NT2/D1 (cell line): ENCODE results near the gene C6orf118.

Experiments
- DNase-seq: peaks from one replicate; pipeline ENCODE4 v3.0.0-alpha.2; 2011; ENCODE audit warnings: low read depth, low spot score
- H3K27me3 ChIP-seq: 2 replicates; pipeline ENCODE4 v1.6.0; 2011; ENCODE audit warnings: mild to moderate bottlenecking; ENCODE audit not compliant: insufficient read length, insufficient read depth
- H3K36me3 ChIP-seq: 2 replicates; pipeline ENCODE4 v1.6.1; 2011; ENCODE audit warnings: mild to moderate bottlenecking, low read length, mixed read lengths; ENCODE audit not compliant: insufficient read depth, insufficient read length
- H3K4me1 ChIP-seq: 2 replicates; pipeline ENCODE4 v1.5.1; 2011; ENCODE audit not compliant: insufficient read depth, insufficient read length
- H3K4me3 ChIP-seq: 2 replicates; pipeline ENCODE4 v1.5.1; 2011; ENCODE audit warnings: low read depth; ENCODE audit not compliant: insufficient read length
- H3K9ac ChIP-seq: 2 replicates; pipeline ENCODE4 v1.6.0; 2011; ENCODE audit warnings: low read depth; ENCODE audit not compliant: insufficient read length
- H3K9me3 ChIP-seq: 2 replicates; pipeline ENCODE4 v1.5.1; 2011; ENCODE audit warnings: mild to moderate bottlenecking, low read length; ENCODE audit not compliant: insufficient read depth
- SUZ12 ChIP-seq: IDR thresholded peaks from 2 replicates; pipeline ENCODE4 v1.6.1; 2011; ENCODE audit not compliant: insufficient read length, insufficient read depth; ENCODE audit errors: extremely low read depth
- YY1 ChIP-seq: IDR thresholded peaks from 2 replicates; pipeline ENCODE4 v1.6.1; 2011; ENCODE audit not compliant: insufficient read length, insufficient read depth
- ZNF274 ChIP-seq: IDR thresholded peaks from 2 replicates; pipeline ENCODE4 v1.6.1; 2011; ENCODE audit warnings: mild to moderate bottlenecking, low read depth, low read length

The C6orf118 gene

GRCh38 chr6:165306955-165307354, 2.5 kb downstream of the C6orf118 start:
- Histone ChIP-seq H3K9ac (no peak overlapping the region), H3K36me3 (no peaks in the 10 kb centered on the region), H3K4me1 (no peaks in the 10 kb centered on the region), H3K9me3 (no peaks in the 10 kb centered on the region), H3K4me3 (no peak overlapping the region), H3K27me3 (peaks cover 19% of the 10 kb centered on the region)
- DNase-seq, result no peak
- TF ChIP-seq SUZ12, result no peak
- no peak for TF ChIP-seq YY1
- TF ChIP-seq ZNF274, result no peak

GRCh38 chr6:165301372-165302246, 7.8 kb downstream of the C6orf118 start:
- Histone ChIP-seq H3K27me3 (no peaks in the 10 kb centered on the region), H3K4me3 (no peak overlapping the region)
- no peak for DNase-seq

GRCh38 chr6:165300422-165300936, 8.9 kb downstream of the C6orf118 start:
- Histone ChIP-seq H3K4me1 (no peaks in the 10 kb centered on the region), H3K9me3 (no peaks in the 10 kb centered on the region), H3K27me3 (no peaks in the 10 kb centered on the region), H3K36me3 (no peaks in the 10 kb centered on the region), H3K4me3 (no peak overlapping the region), H3K9ac (no peak overlapping the region)
- DNase-seq, result no peak
- TF ChIP-seq ZNF274 (no peak), YY1 (no peak), SUZ12 (no peak)

More at GRCh38 chr6:165301372-165302246, 7.8 kb downstream of the C6orf118 start:
- H3K9ac ChIP-seq, result no peak overlapping the region
- TF ChIP-seq ZNF274 (no peak), YY1 (no peak), SUZ12 (no peak)
- H3K36me3 ChIP-seq, result no peaks in the 10 kb centered on the region
- H3K4me1 ChIP-seq, result no peaks in the 10 kb centered on the region
- H3K9me3 ChIP-seq, result no peaks in the 10 kb centered on the region

GRCh38 chr6:165298875-165299274, 10.5 kb downstream of the C6orf118 start:
- no peak for DNase-seq
- TF ChIP-seq SUZ12, result no peak
- no peak for TF ChIP-seq ZNF274
- no peak for TF ChIP-seq YY1
- Histone ChIP-seq H3K4me1 (no peaks in the 10 kb centered on the region), H3K27me3 (no peaks in the 10 kb centered on the region), H3K36me3 (no peaks in the 10 kb centered on the region), H3K9ac (no peak overlapping the region), H3K4me3 (no peak overlapping the region), H3K9me3 (no peaks in the 10 kb centered on the region)

- no peaks in the 10 kb centered on the region for H3K4me1 ChIP-seq
- H3K36me3 ChIP-seq, result no peaks in the 10 kb centered on the region
- no peak for DNase-seq
- H3K9ac ChIP-seq, result no peak overlapping the region
- no peaks in the 10 kb centered on the region for H3K27me3 ChIP-seq
- H3K4me3 ChIP-seq, result no peak overlapping the region
- TF ChIP-seq YY1 (no peak), ZNF274 (no peak), SUZ12 (no peak)
- H3K9me3 ChIP-seq, result no peaks in the 10 kb centered on the region
Measured at GRCh38 chr6:165298402-165298801, 11.0 kb downstream of the C6orf118 start.

- Histone ChIP-seq H3K27me3 (no peaks in the 10 kb centered on the region), H3K4me3 (no peak overlapping the region), H3K9ac (no peak overlapping the region), H3K4me1 (no peaks in the 10 kb centered on the region), H3K36me3 (no peaks in the 10 kb centered on the region), H3K9me3 (no peaks in the 10 kb centered on the region)
- DNase-seq, result no peak
- TF ChIP-seq SUZ12 (no peak), YY1 (no peak), ZNF274 (no peak)
Measured at GRCh38 chr6:165292657-165293056, 16.7 kb downstream of the C6orf118 start.

- H3K9me3 ChIP-seq, result no peaks in the 10 kb centered on the region
- no peak for DNase-seq
- TF ChIP-seq ZNF274 (no peak), YY1 (no peak), SUZ12 (no peak)
Measured at GRCh38 chr6:165274611-165275010, 34.8 kb downstream of the C6orf118 start.

More at GRCh38 chr6:165274611-165275010, 34.8 kb downstream of the C6orf118 start:
- no peaks in the 10 kb centered on the region for H3K4me1 ChIP-seq
- no peaks in the 10 kb centered on the region for H3K36me3 ChIP-seq
- no peaks in the 10 kb centered on the region for H3K27me3 ChIP-seq
- H3K4me3 ChIP-seq, result no peak overlapping the region
- no peak overlapping the region for H3K9ac ChIP-seq
